Thoracic aorta (tissue), 2 donors: ENCODE measurements around the gene PLA2G2C. TPM values are rescaled to one million over a fixed set of nuclear protein-coding genes. Genes with fewer than 3 reads are reported as not detected.
A peak's percentile ranks its signal among the peaks of the same experiment; 100 is the strongest.

Experiments
- ATAC-seq: fragments of 150-250 bp; one replicate; pipeline ENCODE4 v1.8.0; 2017; ENCODE audit warnings: low read depth; ENCODE audit not compliant: insufficient number of reproducible peaks, low FRiP score
- DNase-seq: peaks from one replicate; pipeline ENCODE4 v3.0.0-alpha.2; 2020; ENCODE audit warnings: low spot score
- H3K27ac ChIP-seq, 2 donors: fragments of 200-600 bp; sonication (generic); 1 replicate in 1 of 2; 2 replicates in 1 of 2; pipeline ENCODE4 v1.5.1; 2016; ENCODE audit warnings: mild to moderate bottlenecking in 2 of 2, moderate library complexity in 2 of 2
- H3K27me3 ChIP-seq: fragments of 200-600 bp; sonication (generic); replicated peaks from 2 replicates; pipeline ENCODE4 v1.6.0; 2016; ENCODE audit warnings: mild to moderate bottlenecking; ENCODE audit not compliant: insufficient read depth
- H3K36me3 ChIP-seq: fragments of 200-600 bp; sonication (generic); one replicate; pipeline ENCODE4 v1.5.1; 2016
- H3K4me1 ChIP-seq, 2 donors: fragments of 200-600 bp; sonication (generic); 1 replicate in 1 of 2; 2 replicates in 1 of 2; pipeline versions ENCODE4 v1.5.1 to v1.6.0; 2016; ENCODE audit warnings: low read depth in 2 of 2, mild to moderate bottlenecking in 1 of 2; ENCODE audit not compliant: control insufficient read depth in 1 of 2
- H3K4me3 ChIP-seq: fragments of 200-600 bp; sonication (generic); 2 replicates; pipeline ENCODE4 v1.5.1; 2016; ENCODE audit warnings: mild to moderate bottlenecking
- H3K9me3 ChIP-seq: fragments of 200-600 bp; sonication (generic); 2 replicates; pipeline ENCODE4 v1.5.1; 2016
- CTCF ChIP-seq: fragments of 200-600 bp; sonication (generic); IDR thresholded peaks from one replicate; pipeline ENCODE4 v1.5.1; 2019; ENCODE audit warnings: antibody characterized with exemption
- total RNA-seq, 2 donors: library from RNA; depleted of rRNA; stranded (reverse); fragments of >200 nt; gene quantifications; one replicate each; pipeline versions ENCODE4 v1.1.0 to v1.2.3, GENCODE V29; 2016

PLA2G2C gene
- total RNA-seq, 2 donors from 2014 or later: not detected

GRCh38 chr1:20198296-20198695 is 12.0 kb upstream of the PLA2G2C start:
- no peak for TF ChIP-seq CTCF
- H3K9me3 ChIP-seq: no peaks in the 10 kb centered on the region
- no peaks in the 10 kb centered on the region for H3K36me3 ChIP-seq
- H3K27me3 ChIP-seq: no peaks in the 10 kb centered on the region
- no peak overlapping the region for H3K4me3 ChIP-seq
- H3K27ac ChIP-seq: no peak overlapping the region
- DNase-seq (no peak), ATAC-seq (no peak)
- H3K4me1 ChIP-seq: no peaks in the 10 kb centered on the region

DNA sequence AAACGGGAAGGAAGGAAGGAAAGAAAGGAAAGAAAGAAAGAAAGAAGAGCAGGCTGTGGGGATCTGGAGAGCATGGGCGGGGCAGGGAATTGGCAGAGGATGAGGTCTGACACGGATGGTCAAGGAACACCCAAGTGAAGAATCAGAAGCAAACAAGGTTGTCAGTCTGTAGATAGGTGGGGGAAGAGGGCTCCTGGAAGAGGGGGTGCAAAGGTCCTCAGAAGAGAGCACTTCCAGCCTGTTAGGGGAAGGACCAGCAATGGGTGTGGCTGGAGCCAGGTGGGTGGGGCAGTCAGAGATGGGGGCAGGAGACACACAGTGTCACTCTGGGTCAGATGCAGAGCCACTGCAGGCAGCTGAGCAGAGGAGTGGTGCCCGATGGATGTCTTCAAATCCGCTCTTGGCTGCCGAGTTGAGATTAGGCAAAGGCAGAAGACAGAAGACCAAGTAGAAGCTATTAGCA is 11.0 kb upstream of the PLA2G2C start:
- no peak for TF ChIP-seq CTCF
- no peak overlapping the region for H3K4me3 ChIP-seq
- H3K9me3 ChIP-seq: no peaks in the 10 kb centered on the region
- no peaks in the 10 kb centered on the region for H3K4me1 ChIP-seq
- no peak for ATAC-seq
- DNase-seq: no peak
- H3K27ac ChIP-seq: no peak overlapping the region
- H3K36me3 ChIP-seq: no peaks in the 10 kb centered on the region
- no peaks in the 10 kb centered on the region for H3K27me3 ChIP-seq

DNA sequence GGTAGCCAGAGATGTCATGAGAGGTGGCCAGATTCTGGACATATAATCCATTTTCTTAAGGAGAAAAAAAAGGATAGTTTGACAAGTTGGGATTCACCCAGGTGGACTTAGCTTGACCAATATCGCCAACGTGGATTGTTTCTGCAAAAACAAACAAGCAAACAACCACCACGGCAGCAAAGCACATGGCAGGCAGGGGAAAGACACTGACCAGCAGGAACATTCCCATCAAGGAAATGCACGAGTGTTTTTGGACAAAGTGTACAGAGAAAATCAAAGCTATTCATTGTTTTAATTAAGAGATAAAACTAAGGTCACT is 9.1 kb upstream of the PLA2G2C start:
- Histone ChIP-seq H3K27me3 (no peaks in the 10 kb centered on the region), H3K36me3 (no peaks in the 10 kb centered on the region), H3K27ac (no peak overlapping the region), H3K9me3 (no peaks in the 10 kb centered on the region), H3K4me3 (no peak overlapping the region), H3K4me1 (no peaks in the 10 kb centered on the region)
- ATAC-seq (no peak), DNase-seq (no peak)
- TF ChIP-seq CTCF: no peak

DNA sequence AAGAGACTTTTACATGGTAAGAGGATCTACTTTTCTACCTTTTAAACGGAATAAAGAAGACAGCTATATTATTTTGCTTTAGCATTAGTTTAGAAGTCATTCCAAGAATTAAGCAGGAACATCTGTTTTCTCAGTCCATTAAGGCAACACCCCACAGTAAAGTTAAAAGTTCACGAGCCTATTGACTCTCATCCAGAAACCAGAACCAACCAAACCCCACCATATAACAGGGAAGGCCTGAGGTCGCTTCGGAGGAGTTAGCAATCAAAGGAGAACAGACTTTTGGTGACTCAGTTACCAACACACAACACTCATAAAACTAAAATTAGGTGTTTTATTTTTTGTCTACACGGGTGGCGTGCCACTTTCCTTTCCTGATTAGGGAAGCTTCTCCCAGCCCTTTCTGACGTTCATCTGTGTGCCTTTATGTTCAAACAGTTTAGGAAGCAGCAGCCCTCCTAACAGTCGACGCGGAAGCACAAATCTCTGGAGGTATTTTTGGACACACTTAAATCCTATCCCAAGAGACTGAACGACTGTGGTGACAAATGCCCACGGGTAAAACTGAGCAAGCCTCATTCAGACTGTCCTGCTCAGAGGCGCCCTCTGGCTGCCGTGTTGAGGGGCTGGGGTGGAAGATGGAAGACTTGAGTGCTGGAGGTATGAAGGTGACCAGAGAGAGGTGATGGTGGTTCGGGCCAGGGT is 8.6 kb upstream of the PLA2G2C start:
- Histone ChIP-seq H3K27ac (no peak overlapping the region), H3K4me3 (no peak overlapping the region), H3K9me3 (no peaks in the 10 kb centered on the region), H3K36me3 (no peaks in the 10 kb centered on the region), H3K4me1 (no peaks in the 10 kb centered on the region), H3K27me3 (no peaks in the 10 kb centered on the region)
- ATAC-seq: no peak
- TF ChIP-seq CTCF: peak; percentile 44
- DNase-seq: no peak

DNA sequence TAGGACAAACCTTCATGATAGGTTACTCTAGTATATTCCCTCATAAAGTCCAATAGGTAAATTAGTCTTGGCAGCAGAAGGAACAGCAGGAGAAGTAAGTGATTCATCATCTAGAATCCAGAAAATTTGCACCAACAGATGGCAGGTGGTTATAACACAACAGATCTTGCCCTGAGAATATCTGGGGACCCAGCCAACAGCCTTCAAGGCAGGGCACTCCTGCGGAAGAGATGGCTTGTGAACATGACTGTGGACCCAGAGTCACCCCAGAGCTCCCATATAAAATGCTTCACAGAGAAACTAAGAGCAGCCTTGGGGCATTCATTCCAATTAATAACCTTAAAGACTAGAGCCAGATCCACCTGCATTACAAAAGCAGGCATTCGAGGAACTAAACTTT is 7.9 kb upstream of the PLA2G2C start:
- no peaks in the 10 kb centered on the region for H3K4me1 ChIP-seq
- TF ChIP-seq CTCF: no peak
- H3K4me3 ChIP-seq: no peak overlapping the region
- ATAC-seq: no peak
- no peaks in the 10 kb centered on the region for H3K36me3 ChIP-seq
- DNase-seq: no peak
- H3K27me3 ChIP-seq: no peaks in the 10 kb centered on the region
- H3K9me3 ChIP-seq: no peaks in the 10 kb centered on the region
- H3K27ac ChIP-seq: no peak overlapping the region
